ENCODE measurements around the gene UBTD2.
A peak's percentile ranks its signal among the peaks of the same experiment; 100 is the strongest.
"Not testable (repeated sequence)": the region's sequence is repeated elsewhere in the genome, so short reads cannot be mapped to it uniquely, and the experiment has no call there.

The UBTD2 gene

GRCh38 chr5:172251419-172251818, 32.1 kb downstream of the UBTD2 start:
- DNase-seq (ENCODE audit: low spot score) = no peak

DNA sequence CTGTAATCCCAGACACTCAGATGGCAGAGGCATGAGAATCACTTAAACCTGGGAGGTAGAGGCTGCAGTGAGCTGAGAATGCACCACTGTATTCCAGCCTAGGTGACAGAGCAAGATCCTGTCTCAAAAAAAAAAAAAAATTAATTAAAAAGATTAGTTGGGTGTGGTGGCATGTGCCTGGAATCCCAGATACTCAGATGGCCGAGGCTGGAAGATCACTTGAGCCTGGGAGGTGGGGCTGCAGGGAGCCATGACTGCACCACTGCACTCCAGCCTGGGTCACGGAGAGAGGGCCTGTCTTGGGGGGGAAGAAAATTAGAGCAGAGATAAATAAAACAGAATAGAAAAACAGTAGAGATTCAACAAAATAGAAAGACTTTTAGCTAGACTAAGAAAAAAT, 34.9 kb downstream of the UBTD2 start:
- no peak for DNase-seq (ENCODE audit: low spot score)

- DNase-seq (ENCODE audit: low spot score) = no peak
These were observed 37.9 kb downstream of the UBTD2 start for GRCh38 chr5:172245703-172246125.

- no peak for DNase-seq (ENCODE audit: low spot score)
These were observed 38.5 kb downstream of the UBTD2 start for GRCh38 chr5:172245046-172245445.

- DNase-seq (ENCODE audit: low spot score) = no peak
These were observed 40.3 kb downstream of the UBTD2 start for GRCh38 chr5:172243302-172243701.

DNA sequence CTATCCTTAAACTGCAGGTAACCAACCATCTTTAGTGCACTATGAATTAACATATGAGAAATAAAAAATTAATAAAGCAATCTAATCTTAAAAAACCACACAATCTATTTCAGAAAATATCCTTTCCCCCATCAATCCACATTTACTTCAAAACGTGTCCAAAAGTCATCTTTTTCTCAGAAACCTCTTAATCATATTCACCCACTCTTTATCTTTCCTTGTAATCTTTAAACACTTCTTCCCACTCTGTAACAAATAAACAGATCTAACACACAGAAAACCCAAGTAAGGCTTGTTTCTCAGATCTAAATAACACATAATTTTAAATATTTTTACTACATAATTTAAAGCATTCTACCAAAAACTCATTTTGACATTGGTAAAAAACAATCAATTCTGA, 45.2 kb downstream of the UBTD2 start:
- DNase-seq (ENCODE audit: low spot score) = peak; percentile 11

- DNase-seq (ENCODE audit: low spot score) = no peak
These were observed 47.5 kb downstream of the UBTD2 start for GRCh38 chr5:172235827-172236736.

DNA sequence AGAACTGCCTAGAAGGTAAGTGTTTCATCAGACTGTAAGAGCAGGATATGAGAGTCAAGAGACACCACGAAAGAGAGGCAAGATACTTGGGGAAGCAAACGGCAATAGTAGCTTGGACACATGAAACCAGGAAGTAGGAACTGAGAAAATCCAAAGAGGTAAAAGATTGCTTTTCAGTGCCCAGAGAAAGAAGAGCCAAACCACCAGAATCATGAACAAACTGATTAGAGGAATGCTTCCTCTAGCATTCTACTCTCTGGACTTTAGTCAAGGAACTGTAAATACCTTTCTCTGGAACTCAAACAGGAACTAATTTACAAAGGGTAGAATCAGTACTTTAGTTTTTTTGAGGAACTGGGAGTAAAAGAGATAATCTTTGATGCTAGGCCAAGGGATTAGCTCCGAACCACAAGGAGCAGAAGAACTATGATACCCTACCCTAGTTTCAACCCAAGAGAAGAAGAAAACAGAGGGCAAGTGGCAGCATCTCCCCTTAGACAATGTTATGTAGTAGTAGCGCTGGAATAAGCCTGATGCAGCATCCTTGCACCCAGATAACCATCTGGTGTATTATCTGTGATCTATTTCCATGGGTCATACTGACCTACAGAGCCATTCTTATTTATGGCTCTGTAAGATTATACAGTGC, 48.3 kb downstream of the UBTD2 start:
- DNase-seq (ENCODE audit: low spot score) = no peak

GRCh38 chr5:172234031-172234430, 49.5 kb downstream of the UBTD2 start:
- no peak for DNase-seq (ENCODE audit: low spot score)

DNA sequence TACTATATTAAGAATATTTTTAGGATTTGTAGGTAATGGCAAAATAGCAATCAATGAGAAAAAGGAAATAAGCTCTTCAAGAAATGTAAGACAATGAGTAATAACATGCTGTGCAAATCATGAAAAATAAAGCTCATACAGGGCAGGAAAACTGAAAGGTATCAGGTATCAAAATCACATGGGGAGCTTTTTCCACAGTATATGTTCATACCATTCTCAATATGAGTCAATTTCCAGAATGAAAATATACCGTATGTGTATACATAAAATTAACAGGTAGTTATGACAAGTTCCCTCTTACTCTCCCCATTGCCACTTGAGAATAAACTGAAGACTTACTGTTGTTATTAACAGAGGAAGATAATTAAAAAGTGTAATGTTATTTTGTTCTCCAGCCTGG, 53.7 kb downstream of the UBTD2 start:
- no peak for DNase-seq (ENCODE audit: low spot score)

DNA sequence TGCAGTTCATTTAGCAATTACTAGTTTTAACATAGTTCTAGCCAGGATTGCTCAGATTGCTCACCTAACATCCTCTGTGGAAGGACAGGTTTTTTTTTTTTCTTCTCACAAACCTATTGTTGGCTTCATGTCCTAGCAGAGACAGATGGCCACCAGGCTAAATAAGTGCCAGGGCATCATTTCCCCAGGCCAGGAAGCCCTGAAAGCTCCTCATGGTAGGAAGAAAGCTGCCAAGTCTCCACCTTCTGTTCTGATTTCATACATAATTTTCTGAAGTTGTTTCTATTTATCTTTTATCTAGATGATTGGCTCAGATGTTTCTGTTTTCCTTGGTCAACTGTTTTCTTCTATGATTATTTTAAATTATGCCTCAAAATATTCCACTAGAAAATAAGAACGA, 58.6 kb downstream of the UBTD2 start:
- DNase-seq (ENCODE audit: low spot score) = no peak

DNA sequence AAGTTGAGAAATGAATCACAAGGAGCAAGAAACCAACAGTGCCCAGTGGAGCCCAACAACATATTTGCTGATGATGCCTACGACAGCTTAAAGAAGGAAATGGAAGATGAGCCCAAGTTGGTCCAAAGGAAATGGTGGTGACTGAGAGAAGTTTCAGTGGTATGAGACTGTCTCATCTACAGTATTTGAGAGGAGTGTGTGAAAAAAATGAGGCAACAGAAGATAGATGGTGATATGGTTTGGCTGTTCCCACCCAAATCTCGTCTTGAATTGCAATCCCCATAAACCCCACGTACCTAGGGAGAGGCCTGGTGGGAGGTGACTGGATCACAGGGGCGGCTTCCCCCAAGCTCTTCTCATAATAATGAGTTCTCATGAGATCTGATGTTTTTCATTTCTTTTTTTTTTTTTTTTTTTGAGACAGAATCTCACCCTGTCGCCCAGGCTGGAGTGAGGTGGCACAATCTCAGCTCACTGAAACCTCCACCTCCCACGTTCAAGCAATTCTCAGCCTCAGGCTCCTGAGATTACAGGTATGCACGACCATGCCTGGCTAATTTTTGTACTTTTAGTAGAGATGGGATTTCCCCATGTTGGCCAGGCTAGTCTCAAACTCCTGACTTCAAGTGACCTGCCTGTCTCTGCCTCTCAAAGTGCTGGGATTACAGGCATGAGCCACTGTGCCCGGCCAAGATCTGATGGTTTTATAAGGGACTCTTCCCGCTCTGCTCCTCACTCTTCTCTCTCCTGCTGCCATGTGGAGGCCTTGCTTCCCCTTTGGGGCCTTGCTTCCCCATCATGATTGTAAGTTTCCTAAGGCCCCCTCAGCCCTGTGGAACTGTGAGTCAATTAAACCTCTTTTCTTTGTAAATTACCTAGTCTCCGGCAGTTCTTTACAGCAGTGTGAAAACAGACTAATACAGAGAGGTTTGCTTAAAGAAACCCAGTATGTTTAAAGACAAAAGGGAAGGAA, 59.4 kb downstream of the UBTD2 start:
- DNase-seq (ENCODE audit: low spot score) = no peak

GRCh38 chr5:172219296-172219695, 64.3 kb downstream of the UBTD2 start:
- no peak for DNase-seq (ENCODE audit: low spot score)

GRCh38 chr5:172216345-172216744, 67.2 kb downstream of the UBTD2 start:
- no peak for DNase-seq (ENCODE audit: low spot score)

- no peak for DNase-seq (ENCODE audit: low spot score)
These were observed 70.4 kb downstream of the UBTD2 start for GRCh38 chr5:172213126-172213525.

- no peak for DNase-seq (ENCODE audit: low spot score)
These were observed 71.9 kb downstream of the UBTD2 start for GRCh38 chr5:172211676-172212075.

DNA sequence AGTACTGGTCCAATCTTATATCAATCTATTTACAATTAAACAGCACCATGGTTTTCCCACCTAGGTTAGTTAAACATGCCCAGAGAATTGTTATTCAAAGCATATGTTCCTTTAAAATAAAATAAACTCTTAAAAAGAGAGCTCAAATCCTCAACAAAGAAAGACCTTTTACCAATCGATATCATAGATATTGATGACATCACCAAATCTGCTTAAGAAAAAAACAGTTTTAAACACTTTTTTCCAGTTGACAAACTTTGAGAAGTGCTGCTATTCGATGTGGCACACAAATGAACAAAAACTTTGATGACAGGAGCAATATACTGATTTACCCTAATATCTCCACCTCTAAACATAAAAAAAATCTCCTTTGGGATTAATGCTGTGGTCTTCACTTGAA, 73.8 kb downstream of the UBTD2 start:
- no peak for DNase-seq (ENCODE audit: low spot score)

DNA sequence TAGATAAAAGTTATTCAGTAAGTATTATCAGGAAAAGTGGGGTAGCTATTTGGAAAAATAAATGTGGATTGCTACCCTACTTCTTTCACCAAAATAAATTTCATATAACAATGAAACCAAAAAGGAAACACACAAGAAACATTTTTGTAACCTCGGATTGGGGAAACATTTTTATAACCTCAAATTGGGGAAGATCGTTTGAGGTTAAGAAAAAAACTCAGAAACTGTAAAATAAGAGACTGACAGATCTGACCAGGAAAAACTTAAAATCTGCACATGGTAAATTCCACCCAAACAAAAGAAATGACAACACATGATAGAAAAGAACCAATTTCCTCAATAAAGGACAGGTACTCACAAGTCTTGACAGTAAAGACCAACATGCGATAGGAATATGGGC, 76.1 kb downstream of the UBTD2 start:
- no peak for DNase-seq (ENCODE audit: low spot score)

- not testable (repeated sequence) for DNase-seq (ENCODE audit: low spot score)
These were observed 77.6 kb downstream of the UBTD2 start for GRCh38 chr5:172205984-172206383.

- no peak for DNase-seq (ENCODE audit: low spot score)
These were observed 83.1 kb downstream of the UBTD2 start for GRCh38 chr5:172200476-172200875.

DNA sequence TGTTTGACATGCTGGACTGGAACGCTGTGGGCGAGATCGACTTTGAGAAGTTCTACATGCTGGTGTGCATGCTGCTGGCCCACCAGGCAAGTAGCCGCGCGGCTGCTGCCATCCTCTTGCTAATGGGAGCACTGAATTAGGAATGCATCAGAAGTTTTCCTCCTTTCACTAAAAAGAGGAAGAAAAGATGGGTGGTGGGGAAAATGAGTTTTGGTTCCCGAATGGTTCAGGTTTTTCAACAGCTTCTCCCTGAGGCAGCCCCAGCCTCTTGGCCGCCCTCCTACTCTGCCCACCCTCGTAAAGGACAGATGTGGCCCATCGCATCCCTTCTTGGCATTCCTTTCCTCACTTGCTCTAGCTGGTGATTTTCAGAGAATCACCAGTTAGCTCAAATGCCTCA, 84.1 kb downstream of the UBTD2 start:
- DNase-seq (ENCODE audit: low spot score) = no peak

- DNase-seq (ENCODE audit: low spot score) = not testable (repeated sequence)
These were observed 85.8 kb downstream of the UBTD2 start for GRCh38 chr5:172197775-172198174.
